HuH-7 (cell line): ENCODE results near the gene AMMECR1.
"Not testable (repeated sequence)": the region's sequence is repeated elsewhere in the genome, so short reads cannot be mapped to it uniquely, and the experiment has no call there.

Source experiments
- DNase-seq: peaks from one replicate; pipeline ENCODE4 v3.0.0; 2011; ENCODE audit warnings: low spot score

The AMMECR1 gene

DNA sequence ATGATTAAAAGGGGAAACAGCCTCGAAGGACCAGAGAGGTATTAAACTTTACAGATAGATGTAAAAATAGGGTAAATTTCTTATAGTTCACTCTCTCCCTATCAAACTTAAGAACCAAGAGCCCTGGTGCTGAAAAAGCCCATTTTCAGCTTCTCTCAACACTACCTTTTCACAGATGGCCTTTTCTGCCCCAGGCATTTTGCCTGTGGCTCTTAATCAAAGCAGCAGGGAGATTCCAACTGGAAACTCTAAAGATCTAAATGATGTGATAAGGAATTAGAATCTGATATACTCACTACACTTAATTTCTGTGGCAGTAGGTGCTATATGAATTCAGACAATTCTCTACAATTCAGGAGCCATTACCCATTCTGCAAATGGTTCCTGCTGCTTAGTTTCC is 60.0 kb downstream of the AMMECR1 start:
- DNase-seq = no peak

DNA sequence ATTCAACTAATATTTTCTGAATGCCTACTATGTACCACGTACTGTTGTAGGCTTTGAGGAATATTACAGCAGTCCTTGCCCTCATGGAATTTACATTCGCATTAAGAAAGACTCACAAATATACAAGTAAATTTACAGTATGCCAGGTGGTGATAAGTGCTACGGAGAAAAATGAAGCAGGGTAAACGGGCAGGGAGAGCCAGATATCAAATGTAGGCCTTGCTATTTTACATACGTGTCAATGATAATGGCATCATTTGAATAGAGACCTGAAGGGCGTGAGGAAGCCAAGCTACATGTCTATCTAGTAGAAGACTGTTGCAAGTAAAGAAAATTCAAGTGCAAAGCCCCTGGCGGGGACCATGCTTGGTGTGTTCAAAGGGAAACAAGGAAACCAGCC is 65.2 kb downstream of the AMMECR1 start:
- DNase-seq = no peak

DNA sequence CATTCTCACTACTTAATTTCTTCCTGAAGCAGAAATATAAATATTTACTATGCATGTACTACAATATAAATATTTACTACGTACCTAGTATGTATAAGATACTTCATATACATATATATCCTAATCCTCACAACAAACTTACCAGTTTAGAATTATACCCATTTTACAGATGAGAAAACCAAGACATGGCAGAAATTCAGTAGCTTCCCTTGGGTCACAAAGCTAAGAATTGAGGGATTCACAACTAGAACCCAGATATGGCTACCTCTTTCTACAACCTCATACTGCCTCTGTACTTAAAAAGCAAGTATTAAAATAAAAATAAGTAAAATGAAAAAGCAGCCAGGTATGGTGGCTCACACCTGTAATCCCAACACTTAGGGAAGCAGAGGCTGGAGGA is 65.9 kb downstream of the AMMECR1 start:
- DNase-seq = no peak

DNA sequence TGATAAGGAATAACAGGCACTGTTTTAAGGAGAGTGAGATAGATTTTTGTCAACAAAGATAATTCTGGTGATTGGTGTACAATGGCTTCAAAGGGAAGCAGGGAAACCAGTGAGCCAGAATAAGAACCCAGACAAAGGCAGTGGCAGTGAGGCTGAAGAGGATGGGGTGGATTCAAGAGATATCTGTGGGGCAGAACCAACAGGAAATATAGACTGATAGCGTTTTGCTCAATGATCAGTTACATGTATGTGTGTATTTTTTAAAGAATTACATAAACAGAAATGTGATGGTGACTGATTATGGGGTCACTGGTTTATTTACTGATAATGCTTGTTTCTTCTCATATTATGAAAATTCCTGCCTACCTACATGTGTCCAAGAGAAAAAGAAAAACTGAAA is 66.4 kb downstream of the AMMECR1 start:
- no peak for DNase-seq

DNA sequence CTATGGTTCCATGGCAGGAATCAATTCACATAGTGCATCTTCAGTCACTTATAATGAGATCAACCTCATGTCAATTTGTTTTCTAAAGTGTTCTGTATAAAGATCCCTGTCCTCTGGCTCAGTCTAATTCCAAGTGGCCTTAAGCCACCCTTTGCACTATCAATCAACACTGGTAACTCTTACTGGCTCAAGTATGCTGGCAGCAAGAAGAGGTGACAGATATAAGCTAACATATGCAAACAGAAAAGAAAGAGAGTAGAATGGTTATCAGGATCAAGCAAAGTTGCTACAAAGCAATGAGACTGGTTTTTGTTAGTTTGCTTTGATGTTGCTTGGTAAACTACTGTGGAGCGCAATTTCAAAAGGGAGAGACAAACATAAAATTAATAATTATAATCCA is 67.0 kb downstream of the AMMECR1 start:
- no peak for DNase-seq

DNA sequence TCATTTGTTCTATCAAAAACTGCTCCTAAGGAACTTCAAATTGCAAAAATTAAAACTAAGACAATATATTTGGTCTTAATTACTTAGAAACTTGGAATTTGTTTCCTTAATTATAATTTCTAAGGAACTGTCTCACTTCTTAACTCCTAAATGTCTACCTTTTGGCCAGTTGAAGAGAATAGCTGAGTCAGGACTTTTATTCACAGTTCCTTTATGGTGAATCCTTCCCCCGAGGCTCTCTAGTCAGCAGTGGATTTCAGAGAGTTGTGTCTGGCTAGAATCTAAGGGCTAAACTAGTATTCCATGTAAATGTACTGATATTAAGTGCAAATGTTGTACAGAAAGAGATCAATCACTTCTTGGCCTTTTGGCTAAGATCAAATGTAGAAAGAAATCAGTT is 69.3 kb downstream of the AMMECR1 start:
- DNase-seq = no peak

DNA sequence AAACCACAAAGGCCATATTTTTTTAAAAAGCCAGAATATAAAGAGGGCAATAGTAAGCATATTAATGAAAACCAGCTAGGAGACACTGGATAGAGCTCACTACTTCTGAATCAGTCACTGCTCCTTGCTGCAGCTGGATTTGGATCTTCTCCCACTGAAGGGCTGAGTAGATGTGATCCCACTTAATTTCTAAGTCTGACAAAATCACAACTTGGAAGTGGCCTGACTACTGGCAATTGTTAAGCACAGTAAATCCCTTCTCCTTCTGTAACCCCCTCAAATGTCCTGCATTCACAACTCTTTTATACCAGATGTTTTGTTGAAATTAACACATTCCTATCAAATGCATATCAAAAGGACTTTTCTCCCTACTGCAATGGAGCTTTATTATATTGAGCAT is 72.9 kb downstream of the AMMECR1 start:
- DNase-seq = no peak

DNA sequence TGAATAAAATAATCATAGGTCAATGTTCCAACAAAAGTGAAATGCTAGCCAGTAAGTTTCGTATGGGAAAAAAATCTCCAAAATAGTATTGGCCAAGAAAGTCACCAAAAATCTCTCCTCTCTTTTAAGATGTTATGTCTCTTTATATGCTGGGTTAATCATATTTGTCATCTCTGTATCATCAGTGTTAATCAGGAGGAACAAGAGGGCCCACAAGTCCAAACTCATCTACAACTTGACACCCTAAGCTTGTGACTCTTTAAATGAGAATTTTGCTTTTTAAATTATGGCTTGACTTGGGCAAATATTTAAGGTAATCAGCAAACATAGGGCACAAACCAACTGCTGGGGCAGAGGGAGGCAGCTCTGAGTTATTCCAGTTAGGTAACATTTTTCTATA is 75.5 kb downstream of the AMMECR1 start:
- DNase-seq = no peak

DNA sequence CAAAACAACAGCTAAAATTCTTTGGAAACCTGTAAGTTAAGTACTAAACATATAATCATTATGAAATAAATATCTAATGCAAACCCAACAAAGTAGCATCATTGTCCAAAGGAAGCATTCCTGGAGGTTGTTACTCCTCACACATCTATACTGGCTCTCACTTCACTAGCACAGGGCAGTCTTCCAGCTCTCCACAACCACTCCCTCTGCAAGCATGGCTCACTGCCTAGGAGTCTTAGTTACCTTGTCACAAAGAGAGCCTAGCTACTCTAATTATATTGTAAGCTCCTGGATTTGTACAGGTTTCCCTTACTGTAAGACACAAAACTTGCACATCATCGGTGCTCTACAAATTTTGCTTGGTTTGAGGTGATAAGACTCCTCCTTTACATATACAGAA is 76.1 kb downstream of the AMMECR1 start:
- no peak for DNase-seq

DNA sequence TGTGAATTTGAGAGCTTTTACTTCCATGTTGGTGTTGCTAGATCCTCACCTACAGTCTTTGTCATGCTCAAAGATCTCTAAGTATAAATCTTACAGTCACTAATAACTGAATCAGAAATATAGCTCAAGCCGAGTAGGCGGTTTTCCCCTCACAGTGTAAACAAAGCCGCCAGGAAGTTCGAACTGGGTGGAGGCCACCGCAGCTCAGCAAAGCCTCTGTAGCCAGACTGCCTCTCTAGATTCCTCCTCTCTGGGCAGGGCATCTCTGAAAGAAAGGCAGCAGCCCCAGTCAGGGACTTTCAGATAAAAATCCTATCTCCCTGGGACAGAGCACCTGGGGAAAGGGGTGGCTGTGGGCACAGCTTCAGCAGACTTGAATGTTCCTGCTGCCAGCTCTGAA is 79.6 kb downstream of the AMMECR1 start:
- not testable (repeated sequence) for DNase-seq

DNA sequence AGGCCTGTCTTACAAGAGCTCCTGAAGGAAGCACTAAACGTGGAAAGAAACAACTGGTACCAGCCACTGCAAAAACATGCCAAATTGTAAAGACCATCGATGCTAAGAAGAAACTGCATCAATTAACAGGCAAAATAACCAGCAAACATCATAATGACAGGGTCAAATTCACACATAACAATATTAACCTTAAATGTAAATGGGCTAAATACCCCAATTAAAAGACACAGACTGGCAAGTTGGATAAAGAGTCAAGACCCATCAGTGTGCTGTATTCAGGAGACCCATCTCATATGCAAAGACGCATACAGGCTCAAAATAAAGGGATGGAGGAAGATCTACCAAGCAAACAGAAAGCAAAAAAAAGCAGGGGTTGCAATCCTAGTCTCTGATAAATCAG is 86.4 kb downstream of the AMMECR1 start:
- not testable (repeated sequence) for DNase-seq

DNA sequence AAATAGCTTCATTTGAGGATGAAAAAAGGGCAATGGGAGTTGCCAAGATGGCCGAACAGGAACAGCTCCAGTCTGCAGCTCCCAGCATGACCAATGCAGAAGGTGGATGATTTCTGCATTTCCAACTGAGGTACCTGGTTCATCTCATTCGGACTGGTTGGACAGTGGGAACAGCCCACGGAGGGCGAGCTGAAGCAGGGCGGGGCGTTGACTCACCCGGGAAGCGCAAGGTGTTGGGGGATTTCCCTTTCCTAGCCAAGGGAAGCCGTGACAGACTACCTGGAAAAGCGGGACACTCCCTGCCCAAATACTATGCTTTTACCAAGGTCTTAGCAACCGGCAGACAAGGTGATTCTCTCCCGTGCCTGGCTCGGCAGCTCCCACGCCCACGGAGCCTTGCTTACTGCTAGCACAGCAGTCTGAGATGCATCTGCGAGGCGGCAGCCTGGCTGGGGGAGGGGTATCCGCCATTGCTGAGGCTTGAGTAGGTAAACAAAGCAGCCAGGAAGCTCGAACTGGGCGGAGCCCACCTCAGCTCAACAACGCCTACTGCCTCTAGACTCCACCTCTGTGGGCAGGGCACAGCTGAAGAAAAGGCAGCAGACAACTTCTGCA is 88.3 kb downstream of the AMMECR1 start:
- DNase-seq = not testable (repeated sequence)

DNA sequence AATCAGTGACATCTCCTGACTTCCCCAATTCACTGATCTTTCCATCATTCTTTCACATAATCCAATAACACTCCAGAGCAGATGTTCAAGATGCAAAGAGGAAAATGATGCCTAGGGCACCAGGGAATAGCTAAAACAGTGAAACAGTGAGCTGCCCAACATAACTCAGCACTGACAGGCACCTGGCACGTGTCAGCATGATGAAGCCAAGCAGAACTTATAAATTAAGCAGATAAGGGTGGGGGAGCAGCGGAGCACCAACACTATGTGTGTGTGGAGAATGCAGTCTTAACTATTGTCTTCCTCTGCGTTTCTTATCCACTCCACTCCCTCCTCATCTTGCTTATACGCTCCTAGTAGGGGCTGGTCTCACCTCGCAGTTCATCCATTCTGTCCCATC is 89.4 kb downstream of the AMMECR1 start:
- no peak for DNase-seq

DNA sequence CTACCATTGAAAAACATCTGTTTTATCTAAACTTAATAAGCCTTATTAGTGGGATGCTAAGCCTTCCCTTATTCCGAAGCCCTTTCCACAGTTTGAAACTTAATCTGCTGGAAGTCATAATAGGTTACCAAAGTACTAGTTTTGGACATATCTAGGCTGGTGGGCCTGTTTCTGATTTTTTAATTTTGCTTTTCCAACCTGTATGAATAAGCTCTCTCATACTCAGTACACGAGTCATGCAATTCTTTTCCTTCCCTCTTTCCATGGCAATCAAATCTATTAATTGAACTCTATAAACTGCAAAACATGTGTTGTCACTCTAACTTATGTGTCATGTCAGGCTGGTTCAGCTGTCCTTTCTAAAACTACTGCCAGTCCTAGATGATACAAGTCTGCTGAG is 91.0 kb downstream of the AMMECR1 start:
- no peak for DNase-seq

DNA sequence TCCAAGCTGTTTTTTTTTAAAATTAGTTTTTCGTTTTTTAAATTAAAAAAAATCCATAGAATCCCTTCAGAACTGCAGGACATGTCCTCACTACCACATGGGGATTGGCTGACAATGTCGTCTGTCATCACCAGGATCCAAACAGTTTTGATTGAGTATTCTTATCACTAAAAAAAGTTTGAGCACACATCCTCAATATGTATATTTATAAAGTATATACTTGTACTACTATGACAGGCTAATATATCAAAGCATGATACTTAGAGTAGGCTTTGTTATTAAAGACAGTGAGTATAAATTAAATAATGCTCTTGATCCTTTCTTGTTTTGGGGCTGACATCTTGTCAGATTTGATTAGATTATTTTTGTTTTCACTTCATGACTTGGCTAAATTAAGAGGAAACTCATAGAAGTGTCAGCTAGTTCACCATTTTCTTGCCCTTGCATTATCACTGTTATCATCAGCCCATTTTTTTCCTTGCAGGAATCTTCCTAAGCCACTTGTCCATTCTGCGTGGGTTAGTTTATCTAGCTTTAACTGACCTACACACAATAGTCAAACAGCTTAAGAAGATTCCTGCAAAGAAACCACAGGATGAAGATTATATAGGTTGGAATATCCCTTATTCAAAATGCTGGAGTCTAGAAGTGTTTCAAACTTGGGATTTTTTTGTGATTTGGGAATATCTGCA is 92.8 kb downstream of the AMMECR1 start:
- no peak for DNase-seq

DNA sequence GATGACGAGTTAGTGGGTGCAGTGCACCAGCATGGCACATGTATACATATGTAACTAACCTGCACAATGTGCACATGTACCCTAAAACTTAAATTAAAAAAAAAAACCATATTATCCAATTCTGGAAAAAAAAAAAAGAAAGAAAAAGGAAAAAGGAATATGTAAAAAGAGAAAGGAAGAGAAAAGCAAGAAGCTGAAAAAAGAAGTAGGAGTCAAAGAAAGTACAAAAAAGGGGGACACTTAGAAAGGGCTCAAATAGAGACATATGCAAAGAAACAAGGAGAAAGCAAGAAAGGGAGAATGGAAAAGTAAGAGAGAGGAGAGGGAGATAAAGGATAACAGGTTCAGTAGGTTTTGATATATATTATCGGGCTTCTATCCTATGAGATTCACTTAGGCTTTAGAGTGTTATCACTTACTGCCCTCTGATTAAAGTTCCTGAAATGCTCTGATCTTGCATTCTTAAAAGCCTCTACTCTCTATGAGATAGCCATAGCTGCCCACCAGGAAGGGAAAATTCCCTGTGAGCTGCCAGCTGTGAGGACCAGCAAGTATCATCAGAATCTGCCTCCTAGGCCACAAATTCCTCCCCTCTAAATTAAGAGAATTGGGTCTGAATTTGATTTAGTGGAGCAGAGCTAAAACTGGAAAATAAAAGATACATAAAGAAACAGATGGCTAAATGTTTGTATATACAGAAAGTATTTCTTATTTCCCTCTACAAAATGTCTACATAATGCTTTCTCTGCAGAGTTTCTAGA is 95.2 kb downstream of the AMMECR1 start:
- DNase-seq = no peak

DNA sequence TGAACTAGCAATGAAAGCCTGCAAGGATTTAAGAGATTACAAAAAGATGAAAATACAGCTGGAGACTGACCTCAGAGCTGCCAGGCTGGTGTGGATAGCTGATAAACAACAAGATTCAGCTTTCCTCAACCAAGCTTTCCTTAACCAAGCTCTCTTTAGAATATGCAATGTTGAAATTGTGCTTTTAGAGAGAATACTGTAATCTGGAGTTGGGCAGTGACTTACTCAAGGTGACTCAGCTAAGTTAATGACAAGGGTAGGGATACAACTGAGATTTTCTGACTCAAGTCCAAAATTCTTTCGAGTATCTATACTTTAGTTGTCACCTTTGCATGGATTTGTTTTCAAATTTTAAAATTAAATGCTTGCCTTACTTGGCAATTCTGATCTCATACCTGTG is 98.0 kb downstream of the AMMECR1 start:
- DNase-seq = no peak

DNA sequence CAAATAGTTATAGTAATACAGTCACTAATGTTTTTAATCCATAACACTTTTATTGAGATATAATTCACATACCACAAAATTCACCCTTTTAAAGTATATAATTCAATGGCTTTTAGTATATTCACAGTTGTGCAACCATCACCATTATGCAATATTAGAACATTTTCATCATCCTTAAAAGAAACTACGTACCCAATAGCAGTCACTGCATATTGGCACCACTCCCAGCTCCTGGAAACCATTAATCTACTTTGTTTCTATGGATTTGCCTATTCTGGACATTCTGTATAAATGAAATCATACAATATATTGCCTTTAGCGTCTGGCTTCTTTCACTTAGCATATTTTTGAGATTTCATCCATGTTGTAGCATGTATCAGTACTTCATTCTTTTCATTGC is 99.3 kb downstream of the AMMECR1 start:
- DNase-seq = no peak

DNA sequence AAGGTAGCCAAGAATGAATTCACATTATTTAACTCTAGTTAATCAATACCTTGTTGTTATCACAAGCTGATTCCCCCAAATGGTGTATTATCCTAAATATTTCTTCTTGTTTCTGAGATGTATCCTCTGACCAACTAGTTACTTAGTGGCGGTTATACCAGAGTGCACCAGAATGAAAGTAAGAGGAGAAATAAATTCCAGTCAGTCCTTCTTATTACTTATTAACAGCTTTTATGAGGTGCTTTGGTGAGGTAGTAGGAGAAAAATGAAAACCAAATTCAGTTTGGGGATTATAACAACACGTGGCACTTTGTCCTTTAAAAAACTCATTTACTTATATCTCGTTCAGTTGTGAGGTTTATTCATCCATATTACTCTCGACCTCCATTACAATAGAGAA is 101.9 kb downstream of the AMMECR1 start:
- no peak for DNase-seq

DNA sequence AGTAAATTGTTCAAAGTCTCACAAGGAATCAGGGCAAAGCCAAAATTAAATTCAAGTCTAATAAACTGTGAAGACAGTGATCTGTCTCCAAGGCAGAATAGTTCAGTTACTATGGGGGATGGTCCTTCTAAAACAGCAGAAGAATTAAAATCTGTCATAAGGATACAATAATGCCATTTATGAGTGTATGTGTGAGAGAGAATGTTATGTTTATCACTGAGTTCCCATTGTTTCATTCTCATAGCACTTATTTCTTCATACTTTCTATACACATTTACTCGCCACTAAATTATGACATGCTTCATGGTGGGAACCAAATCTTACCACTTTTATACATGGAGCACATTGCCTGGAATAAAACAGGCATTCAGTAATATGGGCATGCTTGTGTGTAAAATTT is 102.5 kb downstream of the AMMECR1 start:
- no peak for DNase-seq

DNA sequence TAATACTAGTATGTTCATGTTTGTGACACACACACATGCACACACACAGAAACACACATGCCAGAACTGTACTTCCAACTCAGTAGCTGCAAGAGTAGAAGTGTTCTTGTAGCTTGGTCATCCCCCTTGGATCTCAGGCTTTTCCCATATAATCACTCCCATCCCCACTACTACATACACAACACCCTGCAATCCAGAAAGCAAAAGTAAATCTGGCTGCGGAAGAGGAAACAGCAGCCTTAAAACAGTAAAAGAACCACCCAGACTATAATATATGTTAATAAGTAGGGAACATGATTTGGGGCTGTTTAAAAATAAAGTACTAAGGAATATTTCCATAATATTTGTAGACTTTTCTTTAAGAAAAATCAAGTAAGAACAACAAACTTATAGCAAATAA is 103.2 kb downstream of the AMMECR1 start:
- no peak for DNase-seq

DNA sequence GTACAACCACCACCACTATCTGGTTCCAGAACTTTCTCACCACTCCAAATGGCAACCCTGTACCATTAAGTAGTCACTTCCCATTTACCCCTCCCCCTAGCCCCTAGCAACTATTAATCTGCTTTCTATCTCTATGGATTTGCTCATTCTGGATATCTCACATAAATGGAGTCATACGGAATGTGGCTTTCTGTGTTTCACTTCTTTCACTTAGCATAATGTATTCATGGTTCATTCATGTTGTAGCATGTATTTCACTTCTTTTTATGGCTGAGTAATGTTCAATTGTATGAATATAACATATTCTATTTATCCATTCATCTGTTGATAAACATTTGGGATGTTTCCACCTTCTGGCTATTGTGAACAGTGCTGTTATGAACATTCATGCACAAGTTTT is 104.7 kb downstream of the AMMECR1 start:
- no peak for DNase-seq

DNA sequence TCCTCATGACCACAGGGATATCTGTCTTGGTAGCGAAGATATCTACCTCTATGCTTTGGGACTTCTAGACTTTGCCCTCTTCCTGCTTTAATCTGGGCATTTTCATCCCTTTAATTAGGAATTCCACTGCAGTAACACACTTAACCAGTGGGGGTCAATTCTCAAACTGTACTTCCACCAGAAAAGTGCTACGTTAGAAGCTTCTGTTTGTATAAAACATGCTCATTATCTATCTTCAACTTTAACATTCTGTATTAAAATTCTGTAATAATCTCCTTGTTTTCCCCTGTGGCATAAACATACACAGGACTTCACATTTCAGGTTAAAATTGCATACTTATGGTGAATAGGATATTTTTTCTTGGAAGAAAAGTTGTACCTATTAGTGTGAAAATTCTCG is 105.6 kb downstream of the AMMECR1 start:
- no peak for DNase-seq

DNA sequence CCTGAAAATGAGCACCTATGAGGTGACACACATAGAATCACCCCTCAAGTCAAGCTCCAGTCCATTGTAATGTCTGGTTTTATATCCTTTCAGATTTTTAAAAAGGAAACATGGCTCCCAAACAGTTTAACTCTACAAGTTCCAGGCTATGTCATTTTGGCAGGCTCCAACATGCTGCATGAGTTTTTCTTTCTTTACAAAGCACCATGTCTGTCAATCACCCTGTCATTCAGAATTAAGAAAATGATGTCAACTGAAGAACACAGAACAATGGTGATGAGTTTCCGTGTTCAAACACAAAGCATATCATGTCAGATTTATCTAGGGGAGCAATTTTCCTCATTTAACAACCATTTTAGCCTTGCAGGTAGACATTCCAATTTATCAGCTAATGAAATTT is 106.5 kb downstream of the AMMECR1 start:
- DNase-seq = no peak
